ENCODE results near the gene SLC2A1. TPM values are rescaled to one million over a fixed set of nuclear protein-coding genes. Genes with fewer than 3 reads are reported as not detected.
A peak's percentile ranks its signal among the peaks of the same experiment; 100 is the strongest.

Gene SLC2A1
- total RNA-seq, 4 donors from 2014 or later: 488 to 2,308 (median 910) TPM

GRCh38 chr1:42926235-42926878 is 32.3 kb downstream of the SLC2A1 start:
- H3K4me3 ChIP-seq (ENCODE audit: low read depth, poor library complexity, severe bottlenecking): no peak overlapping the region
- no peak for DNase-seq (ENCODE audit: low spot score in 2 of 2)
- intact Hi-C loops (cut with DNase I; ENCODE audit: low total_unique reads): no loop called here
- TF ChIP-seq POLR2A (IDR thresholded peaks at IDR 0.05) (no peak), CTCF (IDR thresholded peaks at IDR 0.05) (no peak)
- 76 to 80% methylated on average over 5 of the region's 5 CpGs for WGBS, 2 donors

GRCh38 chr1:42924851-42925760 is 33.6 kb downstream of the SLC2A1 start:
- WGBS, 2 donors: 10 to 13% methylated on average over 12 of the region's 19 CpGs
- DNase-seq (ENCODE audit: low spot score in 2 of 2): peak; percentile 21 to 90
- intact Hi-C loops (cut with DNase I; ENCODE audit: low total_unique reads): no loop called here
- no peak overlapping the region for H3K4me3 ChIP-seq (ENCODE audit: low read depth, poor library complexity, severe bottlenecking)
- TF ChIP-seq CTCF (IDR thresholded peaks at IDR 0.05) (no peak), POLR2A (IDR thresholded peaks at IDR 0.05) (no peak)

GRCh38 chr1:42924082-42924850 is 34.4 kb downstream of the SLC2A1 start:
- intact Hi-C loops (cut with DNase I; ENCODE audit: low total_unique reads): no loop called here
- H3K4me3 ChIP-seq (ENCODE audit: low read depth, poor library complexity, severe bottlenecking): peak overlapping the region; percentile 20
- 0 to 1% methylated on average over 26 to 31 of the region's 62 CpGs for WGBS, 2 donors
- TF ChIP-seq POLR2A (IDR thresholded peaks at IDR 0.05) (no peak), CTCF (IDR thresholded peaks at IDR 0.05) (no peak)
- peak; percentile 91 to 99 for DNase-seq (ENCODE audit: low spot score in 2 of 2)

GRCh38 chr1:42923367-42924081 is 35.1 kb downstream of the SLC2A1 start:
- intact Hi-C loops (cut with DNase I; ENCODE audit: low total_unique reads): no loop called here
- 8 to 9% methylated on average over 14 of the region's 14 CpGs for WGBS, 2 donors
- DNase-seq (ENCODE audit: low spot score in 2 of 2): no peak
- TF ChIP-seq CTCF (IDR thresholded peaks at IDR 0.05): no peak
- TF ChIP-seq POLR2A (IDR thresholded peaks at IDR 0.05): no peak
- no peak overlapping the region for H3K4me3 ChIP-seq (ENCODE audit: low read depth, poor library complexity, severe bottlenecking)

GRCh38 chr1:42922687-42923366 is 35.8 kb downstream of the SLC2A1 start:
- 24 to 25% methylated on average over 4 of the region's 4 CpGs for WGBS, 2 donors
- H3K4me3 ChIP-seq (ENCODE audit: low read depth, poor library complexity, severe bottlenecking): no peak overlapping the region
- no peak for DNase-seq (ENCODE audit: low spot score in 2 of 2)
- peak in 1 of 3 donors; percentile 70 for TF ChIP-seq CTCF (IDR thresholded peaks at IDR 0.05)
- no peak for TF ChIP-seq POLR2A (IDR thresholded peaks at IDR 0.05)
- intact Hi-C loops (cut with DNase I; ENCODE audit: low total_unique reads): no loop called here

Measured in lower leg skin (tissue), 4 donors.